GM18526 (cell line): ENCODE data around the gene RANBP3.

Source experiments
- POLR2A ChIP-seq: IDR thresholded peaks from 3 replicates; pipeline ENCODE4 v1.6.1; 2011; ENCODE audit not compliant: insufficient read length; ENCODE audit errors: extremely low read depth

Gene RANBP3

GRCh38 chr19:5953030-5953589 lies 24.8 kb downstream of the RANBP3 start:
- no peak for TF ChIP-seq POLR2A

GRCh38 chr19:5952193-5953029 lies 25.5 kb downstream of the RANBP3 start:
- TF ChIP-seq POLR2A: no peak

- no peak for TF ChIP-seq POLR2A
These were observed 26.5 kb downstream of the RANBP3 start for GRCh38 chr19:5951338-5951861.

DNA sequence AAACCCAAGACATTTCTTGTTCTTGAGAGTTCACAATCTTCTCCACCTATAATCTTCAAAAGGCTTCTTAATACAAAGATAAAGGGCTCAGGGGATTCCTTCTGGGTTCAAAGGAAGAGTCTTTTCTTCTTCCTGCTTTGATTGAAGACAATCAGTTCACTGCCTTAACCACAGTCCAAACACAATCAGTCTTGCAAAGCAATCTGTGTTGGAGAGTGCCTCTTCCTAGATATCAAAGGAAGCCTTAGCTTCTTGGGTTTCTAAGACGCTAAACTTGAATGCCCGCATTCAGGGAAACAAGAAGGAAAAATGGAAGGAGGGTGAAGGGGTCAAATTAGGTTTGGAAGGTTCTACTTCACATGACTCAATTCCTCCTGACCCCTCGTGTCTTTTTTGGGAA lies 27.2 kb downstream of the RANBP3 start:
- TF ChIP-seq POLR2A: no peak

- no peak for TF ChIP-seq POLR2A
These were observed 28.1 kb downstream of the RANBP3 start for GRCh38 chr19:5949792-5950305.

- no peak for TF ChIP-seq POLR2A
These were observed 29.0 kb downstream of the RANBP3 start for GRCh38 chr19:5948752-5949564.

GRCh38 chr19:5947435-5947834 lies 30.5 kb downstream of the RANBP3 start:
- TF ChIP-seq POLR2A: no peak

- TF ChIP-seq POLR2A: no peak
These were observed 34.3 kb downstream of the RANBP3 start for GRCh38 chr19:5943623-5944022.

- TF ChIP-seq POLR2A: no peak
These were observed 34.9 kb downstream of the RANBP3 start for GRCh38 chr19:5943045-5943444.

GRCh38 chr19:5941673-5942072 lies 36.3 kb downstream of the RANBP3 start:
- no peak for TF ChIP-seq POLR2A

- no peak for TF ChIP-seq POLR2A
These were observed 37.4 kb downstream of the RANBP3 start for GRCh38 chr19:5940260-5941208.

DNA sequence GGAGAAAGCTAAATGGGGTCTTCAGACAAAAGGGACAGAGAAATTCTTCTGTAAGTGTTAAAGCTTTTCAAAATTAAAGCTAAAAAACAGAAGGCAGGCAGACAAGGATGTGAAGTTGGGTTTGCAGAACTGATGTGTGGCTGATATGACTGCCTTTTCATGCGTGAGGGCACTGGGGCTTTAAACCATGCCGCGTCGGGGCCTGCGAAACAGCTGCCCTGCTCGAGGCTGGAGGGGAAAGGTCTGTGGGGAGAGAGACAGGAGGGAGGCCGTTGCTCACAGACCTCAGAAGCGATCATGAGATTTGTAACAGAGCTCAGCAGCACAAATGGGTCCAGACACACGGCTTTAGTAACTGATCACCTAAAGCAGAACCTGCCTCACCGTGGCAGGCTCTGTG lies 40.4 kb downstream of the RANBP3 start:
- TF ChIP-seq POLR2A: no peak

GRCh38 chr19:5936292-5936592 lies 41.7 kb downstream of the RANBP3 start:
- no peak for TF ChIP-seq POLR2A

DNA sequence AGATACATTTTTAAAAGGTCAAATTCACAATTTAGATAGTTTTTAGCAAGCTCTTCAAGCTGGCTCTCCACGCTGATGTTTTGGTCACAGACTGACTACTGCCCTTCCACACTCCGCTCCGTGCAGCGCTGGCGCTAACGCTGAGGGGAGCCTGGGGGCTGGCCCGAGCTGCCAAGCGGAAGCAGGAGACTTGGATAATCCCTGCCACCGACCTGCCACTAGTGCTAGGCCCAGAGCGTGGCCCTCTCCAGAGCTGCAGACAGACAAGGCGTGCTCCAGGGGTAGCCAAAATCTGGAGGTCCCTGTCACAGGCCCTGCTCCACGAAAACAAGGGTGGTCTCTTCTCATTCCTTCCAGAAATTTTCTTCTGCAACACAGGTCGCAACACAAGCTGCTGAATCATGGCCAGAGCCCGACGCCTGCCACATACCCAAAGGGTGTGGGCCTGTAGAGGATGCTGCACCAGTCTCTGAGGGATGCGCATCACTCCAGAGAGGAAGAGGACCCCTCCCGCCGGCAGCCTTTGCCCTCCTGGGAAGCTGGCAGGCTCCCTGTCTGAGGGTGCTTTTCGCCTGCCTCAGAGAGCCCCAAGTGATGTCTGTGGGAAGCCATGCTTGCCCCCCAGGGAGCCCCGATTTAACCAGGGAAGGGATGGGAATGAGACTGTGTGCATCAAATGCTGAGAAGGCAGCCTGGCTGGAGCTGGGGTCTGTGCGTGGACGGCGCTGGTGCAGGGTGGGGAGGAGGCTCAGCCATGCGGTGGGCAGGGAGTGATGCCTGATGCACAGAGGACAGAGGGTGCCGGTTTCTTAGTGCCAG lies 42.3 kb downstream of the RANBP3 start:
- TF ChIP-seq POLR2A: no peak
